ENCODE measurements around the gene CDH23. TPM values are rescaled to one million over a fixed set of nuclear protein-coding genes. Genes with fewer than 3 reads are reported as not detected.

CDH23 gene
- total and polyA plus RNA-seq, 7 donors: 1.00 to 3.8 (median 1.9) TPM

DNA sequence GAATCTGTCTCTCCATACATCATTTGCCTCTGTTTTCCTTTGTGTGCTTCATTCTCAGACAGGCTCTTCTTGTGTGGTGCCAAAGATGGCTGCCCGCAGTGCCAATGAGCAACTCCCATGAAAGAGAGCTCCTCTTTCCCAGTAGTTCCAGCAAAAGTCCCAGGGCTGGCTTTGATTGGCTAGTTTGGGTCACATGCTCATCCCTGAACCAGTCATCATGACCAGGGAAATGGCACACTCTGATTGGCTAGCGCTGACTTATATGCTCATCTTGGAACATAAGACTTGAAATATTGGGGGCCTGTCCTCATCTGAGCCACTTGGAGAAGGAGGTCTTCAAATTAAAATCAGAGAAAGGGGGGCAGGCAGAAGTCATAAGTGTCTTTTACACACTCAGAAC is 112.7 kb downstream of the CDH23 start:
- ATAC-seq: no peak
- H3K4me1 ChIP-seq: no peaks in the 10 kb centered on the region
- DNase-seq: no peak
- WGBS, 3 donors: 50 to 100% (median 76%) methylated on average over 2 of the region's 2 CpGs
- H3K27me3 ChIP-seq (ENCODE audit: insufficient read depth in 3 of 3, low read length in 2 of 3): no peaks in the 10 kb centered on the region
- TF ChIP-seq, protein P1, sequence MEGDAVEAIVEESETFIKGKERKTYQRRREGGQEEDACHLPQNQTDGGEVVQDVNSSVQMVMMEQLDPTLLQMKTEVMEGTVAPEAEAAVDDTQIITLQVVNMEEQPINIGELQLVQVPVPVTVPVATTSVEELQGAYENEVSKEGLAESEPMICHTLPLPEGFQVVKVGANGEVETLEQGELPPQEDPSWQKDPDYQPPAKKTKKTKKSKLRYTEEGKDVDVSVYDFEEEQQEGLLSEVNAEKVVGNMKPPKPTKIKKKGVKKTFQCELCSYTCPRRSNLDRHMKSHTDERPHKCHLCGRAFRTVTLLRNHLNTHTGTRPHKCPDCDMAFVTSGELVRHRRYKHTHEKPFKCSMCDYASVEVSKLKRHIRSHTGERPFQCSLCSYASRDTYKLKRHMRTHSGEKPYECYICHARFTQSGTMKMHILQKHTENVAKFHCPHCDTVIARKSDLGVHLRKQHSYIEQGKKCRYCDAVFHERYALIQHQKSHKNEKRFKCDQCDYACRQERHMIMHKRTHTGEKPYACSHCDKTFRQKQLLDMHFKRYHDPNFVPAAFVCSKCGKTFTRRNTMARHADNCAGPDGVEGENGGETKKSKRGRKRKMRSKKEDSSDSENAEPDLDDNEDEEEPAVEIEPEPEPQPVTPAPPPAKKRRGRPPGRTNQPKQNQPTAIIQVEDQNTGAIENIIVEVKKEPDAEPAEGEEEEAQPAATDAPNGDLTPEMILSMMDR (IDR thresholded peaks at IDR 0.05): no peak
- H3K4me3 ChIP-seq: no peak overlapping the region
- H3K27ac ChIP-seq: no peak overlapping the region
- H3K36me3 ChIP-seq (ENCODE audit: insufficient read depth in 1 of 2, low read depth in 1 of 2): no peaks in the 10 kb centered on the region
- intact Hi-C loops (cut with DNase I): no loop called here
- no peaks in the 10 kb centered on the region for H3K9me3 ChIP-seq

DNA sequence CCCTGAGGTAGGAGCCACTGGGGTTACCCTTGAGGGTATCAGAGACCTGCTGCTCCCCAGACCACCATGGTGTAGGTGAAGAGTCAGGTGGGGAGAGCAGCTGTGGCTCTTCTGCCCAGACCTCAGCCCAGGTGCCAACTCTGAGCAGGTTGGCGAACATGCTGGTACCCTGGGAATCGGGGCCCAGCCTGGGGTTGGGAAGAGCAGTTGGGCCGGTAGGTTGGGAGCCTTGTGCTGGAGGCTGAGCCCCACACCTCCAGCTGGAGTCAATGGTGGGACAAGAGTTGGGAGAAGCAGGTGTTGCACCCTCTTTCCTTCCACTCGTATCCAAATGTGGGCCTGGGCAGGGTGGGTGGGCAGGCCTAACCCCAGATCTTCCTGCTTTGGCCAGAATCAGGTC is 114.5 kb downstream of the CDH23 start:
- H3K36me3 ChIP-seq (ENCODE audit: insufficient read depth in 1 of 2, low read depth in 1 of 2): no peaks in the 10 kb centered on the region

DNA sequence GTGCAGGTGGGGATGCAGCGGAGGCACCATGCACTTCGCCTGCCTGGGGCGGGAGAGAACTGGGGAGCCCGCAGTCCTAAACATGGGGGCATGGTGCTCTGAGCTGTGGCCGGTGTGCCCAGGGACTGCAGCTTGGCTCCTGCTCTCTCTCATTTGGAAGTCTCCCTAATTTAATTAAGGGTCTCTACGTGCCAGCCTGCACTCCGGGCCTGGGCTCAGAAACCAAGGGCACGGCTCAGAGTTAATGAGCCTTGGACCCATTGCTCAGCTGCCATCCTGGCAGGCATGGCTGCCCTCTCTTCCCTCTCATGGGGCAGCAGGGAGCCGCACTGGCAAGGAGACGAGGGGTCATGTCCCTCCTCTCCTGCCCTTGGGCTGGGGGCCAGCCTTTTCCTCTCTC is 115.6 kb downstream of the CDH23 start:
- intact Hi-C loops (cut with DNase I): no loop called here
- H3K4me3 ChIP-seq: no peak overlapping the region
- ATAC-seq: no peak
- 65 to 86% (median 80%) methylated on average over 10 of the region's 10 CpGs for WGBS, 3 donors
- H3K27ac ChIP-seq: no peak overlapping the region
- no peaks in the 10 kb centered on the region for H3K36me3 ChIP-seq (ENCODE audit: insufficient read depth in 1 of 2, low read depth in 1 of 2)
- no peaks in the 10 kb centered on the region for H3K4me1 ChIP-seq
- no peaks in the 10 kb centered on the region for H3K27me3 ChIP-seq (ENCODE audit: insufficient read depth in 3 of 3, low read length in 2 of 3)
- no peaks in the 10 kb centered on the region for H3K9me3 ChIP-seq
- DNase-seq: no peak
- TF ChIP-seq, protein P1 (IDR thresholded peaks at IDR 0.05): no peak

More for the DNA sequence above, 114.5 kb downstream of the CDH23 start:
- no peaks in the 10 kb centered on the region for H3K27me3 ChIP-seq (ENCODE audit: insufficient read depth in 3 of 3, low read length in 2 of 3)
- TF ChIP-seq, protein P1 (IDR thresholded peaks at IDR 0.05): no peak
- 91 to 97% (median 95%) methylated on average over 4 of the region's 4 CpGs for WGBS, 3 donors
- intact Hi-C loops (cut with DNase I): no loop called here
- no peaks in the 10 kb centered on the region for H3K9me3 ChIP-seq
- no peak for ATAC-seq
- H3K27ac ChIP-seq: no peak overlapping the region
- no peak for DNase-seq
- H3K4me1 ChIP-seq: no peaks in the 10 kb centered on the region
- no peak overlapping the region for H3K4me3 ChIP-seq

DNA sequence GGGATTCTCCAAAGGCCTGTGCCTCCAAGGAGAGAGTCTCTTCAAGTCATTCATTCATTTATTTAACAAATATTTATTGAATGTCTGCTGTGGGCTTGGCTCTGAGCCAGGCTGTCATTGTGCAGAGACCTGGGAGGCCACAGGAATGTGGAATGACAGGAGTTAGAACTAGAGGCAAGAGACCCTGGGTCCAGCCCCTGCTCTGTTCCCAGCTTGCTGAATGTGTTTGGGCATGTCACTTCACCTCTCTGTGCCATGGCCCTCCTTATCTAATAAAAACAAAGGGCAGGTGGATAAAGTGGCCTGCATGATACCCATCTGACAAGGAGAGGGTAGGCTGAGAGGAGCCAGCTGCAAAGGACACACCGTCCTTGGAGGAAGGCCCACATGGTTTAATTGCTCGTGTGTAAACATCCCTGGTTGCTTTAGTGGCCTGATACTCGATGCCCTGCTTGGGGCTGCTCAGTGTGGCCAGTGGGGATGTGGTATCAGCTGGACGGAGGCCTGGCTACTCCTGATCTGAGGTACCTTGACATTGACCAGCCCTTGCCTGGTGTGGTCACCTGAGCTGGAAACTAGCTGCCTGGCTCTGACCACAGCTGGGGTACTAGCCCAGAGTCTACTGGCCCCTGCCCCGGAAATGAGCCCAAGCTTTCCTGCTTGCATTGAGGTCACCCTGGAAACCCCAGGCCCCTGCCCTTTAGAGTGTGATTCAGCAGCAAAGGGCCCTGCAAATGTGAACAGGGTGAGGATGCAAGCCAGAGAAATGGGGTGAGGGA is 116.2 kb downstream of the CDH23 start:
- Histone ChIP-seq H3K36me3 (ENCODE audit: insufficient read depth in 1 of 2, low read depth in 1 of 2) (no peaks in the 10 kb centered on the region), H3K27ac (no peak overlapping the region), H3K4me3 (no peak overlapping the region), H3K9me3 (no peaks in the 10 kb centered on the region), H3K27me3 (ENCODE audit: insufficient read depth in 3 of 3, low read length in 2 of 3) (no peaks in the 10 kb centered on the region), H3K4me1 (no peaks in the 10 kb centered on the region)
- intact Hi-C loops (cut with DNase I): no loop called here
- DNase-seq (no peak), ATAC-seq (peak in 1 of 4 donors; percentile 84)
- WGBS, 3 donors: 34 to 42% (median 40%) methylated on average over 5 of the region's 5 CpGs
- TF ChIP-seq, protein P1 (IDR thresholded peaks at IDR 0.05): no peak

DNA sequence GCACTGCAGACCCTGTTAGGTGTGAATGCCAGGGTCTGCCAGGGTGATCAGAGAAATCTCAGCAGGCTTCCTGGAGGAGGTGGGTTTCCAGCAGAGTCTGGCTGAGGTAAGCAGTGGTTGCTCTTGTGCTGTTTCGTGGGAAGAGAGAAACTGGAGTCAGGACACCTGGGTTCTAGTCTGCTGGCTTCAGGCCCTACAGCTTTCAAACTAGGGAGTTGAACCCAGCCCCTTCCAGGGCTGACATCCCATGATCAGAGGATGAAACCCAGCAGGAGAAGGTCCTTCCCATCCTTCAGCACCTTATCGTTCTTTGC is 116.8 kb downstream of the CDH23 start:
- no peak overlapping the region for H3K27ac ChIP-seq
- WGBS, 3 donors: 83 to 100% (median 86%) methylated on average over 2 of the region's 2 CpGs
- H3K4me1 ChIP-seq: no peaks in the 10 kb centered on the region
- ATAC-seq (no peak), DNase-seq (no peak)
- intact Hi-C loops (cut with DNase I): no loop called here
- H3K9me3 ChIP-seq: no peaks in the 10 kb centered on the region
- no peak overlapping the region for H3K4me3 ChIP-seq
- H3K27me3 ChIP-seq (ENCODE audit: insufficient read depth in 3 of 3, low read length in 2 of 3): no peaks in the 10 kb centered on the region
- no peaks in the 10 kb centered on the region for H3K36me3 ChIP-seq (ENCODE audit: insufficient read depth in 1 of 2, low read depth in 1 of 2)
- TF ChIP-seq, protein P1 (IDR thresholded peaks at IDR 0.05): no peak

Measured in psoas muscle (tissue), 8 donors.